SK-MEL-5 (cell line): ENCODE measurements around the gene MTCH1. TPM values are rescaled to one million over a fixed set of nuclear protein-coding genes. Genes with fewer than 3 reads are reported as not detected.

Experiments
- DNase-seq: peaks from one replicate; pipeline ENCODE4 v3.0.0-alpha.2; 2016; ENCODE audit warnings: low read depth, low spot score
- in situ Hi-C: cut with HindIII; loops from 2 replicates; pipeline ENCODE4 v1.10.0; 2016; ENCODE audit warnings: low sequenced_read_pairs, high pct_unique_total_duplicates, low pct_unique_long_range_greater_than_20kb
- polyA plus RNA-seq, 2 experiments: library from polyadenylated mRNA; depleted of rRNA; stranded (reverse); fragments of >200 nt; gene quantifications; 2 replicates each; pipeline ENCODE4 v1.2.3, GENCODE V29; 2015
- total RNA-seq: library from RNA; depleted of rRNA; stranded (reverse); fragments of >200 nt; shearing (Covaris generic); gene quantifications from 2 replicates; pipeline ENCODE4 v1.2.3, GENCODE V29; 2014; rRNA removed

Gene MTCH1, protein sequence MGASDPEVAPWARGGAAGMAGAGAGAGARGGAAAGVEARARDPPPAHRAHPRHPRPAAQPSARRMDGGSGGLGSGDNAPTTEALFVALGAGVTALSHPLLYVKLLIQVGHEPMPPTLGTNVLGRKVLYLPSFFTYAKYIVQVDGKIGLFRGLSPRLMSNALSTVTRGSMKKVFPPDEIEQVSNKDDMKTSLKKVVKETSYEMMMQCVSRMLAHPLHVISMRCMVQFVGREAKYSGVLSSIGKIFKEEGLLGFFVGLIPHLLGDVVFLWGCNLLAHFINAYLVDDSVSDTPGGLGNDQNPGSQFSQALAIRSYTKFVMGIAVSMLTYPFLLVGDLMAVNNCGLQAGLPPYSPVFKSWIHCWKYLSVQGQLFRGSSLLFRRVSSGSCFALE
- 214 and 222 TPM in 2 replicates for total RNA-seq
- 170 and 173 TPM in 2 replicates for polyA plus RNA-seq (2015; cell fraction: cytosol; rRNA removed)
- 241 and 246 TPM in 2 replicates for polyA plus RNA-seq (2015; cell fraction: nucleus; rRNA removed)

DNA sequence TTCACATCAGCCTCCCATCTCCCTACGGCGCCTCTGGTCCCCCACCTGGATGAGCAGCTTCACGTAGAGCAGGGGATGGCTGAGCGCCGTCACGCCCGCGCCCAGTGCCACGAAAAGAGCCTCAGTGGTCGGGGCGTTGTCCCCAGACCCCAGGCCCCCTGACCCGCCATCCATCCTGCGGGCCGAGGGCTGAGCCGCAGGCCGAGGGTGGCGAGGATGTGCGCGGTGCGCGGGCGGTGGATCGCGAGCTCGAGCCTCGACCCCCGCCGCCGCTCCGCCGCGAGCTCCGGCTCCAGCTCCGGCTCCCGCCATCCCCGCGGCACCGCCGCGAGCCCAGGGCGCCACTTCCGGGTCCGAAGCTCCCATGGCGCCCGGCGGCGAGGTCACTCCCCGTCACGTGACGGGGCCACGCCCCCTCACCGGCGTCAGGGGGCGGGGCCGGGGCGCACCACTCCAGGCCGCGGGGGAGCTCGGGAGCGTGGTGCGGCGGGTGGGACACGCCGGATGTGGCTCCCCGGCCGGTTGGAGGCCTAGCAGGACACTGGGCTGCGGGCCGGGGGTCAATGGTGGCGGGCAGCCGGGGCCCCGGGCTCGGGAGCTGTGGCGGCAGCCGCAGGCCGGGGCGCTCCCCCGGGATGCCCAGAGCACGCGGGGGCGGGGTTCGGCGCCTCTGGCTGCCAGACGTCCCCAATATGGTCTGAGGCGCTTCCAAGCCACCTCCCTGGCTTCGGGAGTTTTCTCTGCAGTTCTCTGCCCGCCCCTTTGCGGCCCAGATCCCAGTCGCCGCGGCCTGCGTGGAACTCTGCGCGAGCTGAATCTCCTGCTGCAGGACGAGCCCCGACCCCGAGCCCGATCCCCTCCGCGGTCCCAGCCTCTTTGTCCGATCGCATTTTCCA, at the start of gene MTCH1:
TSS of gene MTCH1 (minus strand) at position 389 of the 896 bp plus-strand sequence. CDS start at position 366, 23 bp downstream.
- in situ Hi-C loops, result no loop called here
- DNase-seq, result peak; percentile 78

DNA sequence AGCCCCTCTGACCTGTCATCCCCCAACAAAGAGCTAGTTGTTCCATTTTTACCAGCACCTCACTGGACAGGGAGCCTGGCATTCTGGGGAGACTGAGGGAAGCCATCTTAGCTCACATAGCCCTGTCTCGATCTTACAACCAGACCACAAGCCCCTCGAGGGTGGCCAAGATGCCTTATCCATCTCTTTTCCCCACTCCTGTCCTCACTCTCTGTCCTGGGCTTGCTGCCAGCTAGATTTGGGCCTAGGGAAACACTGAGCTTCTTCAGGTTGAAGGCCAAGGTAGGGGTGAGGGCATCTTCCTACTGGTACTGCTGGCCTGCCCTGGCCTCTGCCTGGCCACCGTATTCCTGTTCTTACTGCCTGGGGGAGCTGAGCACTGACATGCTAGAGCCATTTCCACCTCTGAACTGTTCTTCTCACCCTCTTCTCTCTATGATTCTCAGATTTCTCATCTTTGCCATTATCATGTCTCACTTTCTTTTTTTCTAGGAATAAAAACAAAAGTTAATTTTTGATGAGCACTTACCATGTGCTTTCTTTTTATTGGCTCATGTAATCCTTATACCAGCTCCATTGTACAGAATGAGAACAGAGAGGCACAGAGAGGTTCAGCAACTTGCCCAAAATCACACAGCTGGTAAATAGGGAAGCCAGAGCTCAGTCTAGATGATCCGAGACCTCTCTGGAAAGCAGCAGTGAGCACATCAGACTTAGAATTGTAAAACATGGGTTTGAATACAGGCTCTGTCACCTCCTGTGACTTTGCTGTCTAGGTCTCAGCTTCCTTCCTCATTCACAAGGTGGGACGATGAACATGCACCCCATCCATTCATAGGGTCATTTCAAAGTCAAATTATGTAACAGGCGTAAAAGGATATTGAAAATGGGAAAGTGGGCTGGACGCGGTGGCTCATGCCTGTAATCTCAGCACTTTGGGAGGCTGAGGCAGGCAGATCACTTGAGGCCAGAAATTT, 48.1 kb upstream of the MTCH1 start:
- in situ Hi-C loops, result no loop called here
- no peak for DNase-seq

DNA sequence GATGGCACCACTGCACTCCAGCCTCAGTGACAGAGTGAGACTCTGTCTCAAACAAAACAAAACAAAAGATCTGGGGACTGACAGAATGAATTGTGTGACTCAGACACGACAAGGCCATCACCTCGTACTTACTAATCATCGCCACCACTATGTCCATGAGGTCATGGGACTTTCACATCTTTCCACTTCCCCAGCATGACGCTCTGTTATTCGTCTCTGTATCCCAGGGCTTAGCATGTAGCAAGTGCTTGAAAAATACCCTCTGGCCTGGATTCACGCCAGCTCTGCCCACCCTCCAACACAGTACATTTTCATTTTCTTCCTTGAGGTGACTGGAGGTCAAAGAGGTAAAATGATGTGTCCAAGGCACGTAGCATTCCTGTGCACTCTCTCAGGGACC, 47.3 kb upstream of the MTCH1 start:
- DNase-seq, result no peak
- in situ Hi-C loops, result no loop called here

DNA sequence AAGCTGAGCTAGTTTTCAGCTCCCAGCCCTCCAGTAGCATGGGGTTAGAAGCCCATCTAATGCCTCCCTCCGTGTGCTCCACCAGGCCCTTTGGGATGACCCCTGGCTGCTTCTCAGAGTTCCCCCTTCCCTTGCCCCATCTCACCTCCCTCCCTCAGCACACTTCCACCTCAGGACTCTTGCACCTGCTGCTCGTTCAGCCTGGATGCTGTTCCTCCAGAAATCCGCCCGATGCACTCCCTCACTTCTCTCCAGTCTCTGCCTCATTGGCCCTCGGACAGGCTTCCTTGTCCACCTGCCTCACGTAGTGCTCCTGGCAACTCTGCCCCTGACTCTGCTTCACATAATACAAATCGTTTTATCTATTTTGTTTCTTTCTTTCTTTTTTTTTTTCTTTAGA, 46.2 kb upstream of the MTCH1 start:
- DNase-seq, result no peak
- in situ Hi-C loops, result no loop called here

DNA sequence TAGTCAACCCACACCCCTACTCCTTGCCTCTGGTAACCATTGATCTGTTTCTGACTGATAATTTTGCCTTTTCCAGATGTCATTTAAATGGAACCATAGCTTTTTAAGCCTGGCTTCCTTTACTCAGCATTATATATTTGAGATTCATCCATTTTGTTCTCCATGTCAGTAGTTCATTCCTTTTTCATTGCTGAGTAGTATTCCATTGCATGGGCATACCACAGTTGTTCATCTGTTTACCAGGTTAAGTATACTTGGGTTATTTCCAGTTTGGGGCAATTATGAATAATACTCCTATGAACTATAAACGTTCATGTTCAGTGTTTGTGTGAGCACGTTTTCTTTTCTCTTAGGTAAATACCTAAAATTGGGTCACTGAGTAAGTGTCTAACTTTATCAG, 44.6 kb upstream of the MTCH1 start:
- DNase-seq, result no peak
- in situ Hi-C loops, result no loop called here

DNA sequence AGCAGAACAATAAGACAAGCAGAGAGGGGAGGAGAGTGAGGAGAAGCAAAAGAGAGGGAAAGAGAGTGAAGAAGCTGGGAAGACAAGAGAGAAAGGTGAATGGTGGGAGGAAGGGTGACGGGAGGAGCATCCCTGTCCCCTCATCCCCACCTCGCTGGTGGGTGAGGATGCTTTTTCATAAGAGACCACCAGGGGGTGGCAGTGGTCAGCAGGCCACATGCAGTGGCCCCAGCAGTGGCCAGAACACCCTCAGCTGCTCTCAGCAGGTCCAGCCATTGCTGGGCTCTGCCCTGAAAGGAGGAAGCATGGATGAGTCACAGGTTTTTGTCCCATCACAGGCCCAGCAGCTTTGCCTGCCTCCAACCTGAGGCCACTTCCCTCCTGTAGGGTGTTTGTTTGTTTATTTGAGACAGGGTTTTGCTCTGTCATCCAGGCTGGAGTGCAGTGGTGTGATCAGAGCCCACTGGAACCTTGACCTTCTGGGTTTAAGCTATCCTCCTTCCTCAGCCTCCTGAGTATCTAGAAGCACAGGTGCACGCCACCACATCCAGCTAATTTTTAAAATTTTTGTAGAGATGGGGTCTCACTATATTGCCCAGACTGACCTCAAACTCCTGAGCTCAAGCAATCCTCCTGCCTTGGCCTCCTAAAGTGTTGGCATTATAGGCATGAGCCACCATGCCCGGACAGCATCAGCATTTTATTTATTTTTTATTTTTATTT, 43.4 kb upstream of the MTCH1 start:
- in situ Hi-C loops, result no loop called here
- peak; percentile 73 for DNase-seq

DNA sequence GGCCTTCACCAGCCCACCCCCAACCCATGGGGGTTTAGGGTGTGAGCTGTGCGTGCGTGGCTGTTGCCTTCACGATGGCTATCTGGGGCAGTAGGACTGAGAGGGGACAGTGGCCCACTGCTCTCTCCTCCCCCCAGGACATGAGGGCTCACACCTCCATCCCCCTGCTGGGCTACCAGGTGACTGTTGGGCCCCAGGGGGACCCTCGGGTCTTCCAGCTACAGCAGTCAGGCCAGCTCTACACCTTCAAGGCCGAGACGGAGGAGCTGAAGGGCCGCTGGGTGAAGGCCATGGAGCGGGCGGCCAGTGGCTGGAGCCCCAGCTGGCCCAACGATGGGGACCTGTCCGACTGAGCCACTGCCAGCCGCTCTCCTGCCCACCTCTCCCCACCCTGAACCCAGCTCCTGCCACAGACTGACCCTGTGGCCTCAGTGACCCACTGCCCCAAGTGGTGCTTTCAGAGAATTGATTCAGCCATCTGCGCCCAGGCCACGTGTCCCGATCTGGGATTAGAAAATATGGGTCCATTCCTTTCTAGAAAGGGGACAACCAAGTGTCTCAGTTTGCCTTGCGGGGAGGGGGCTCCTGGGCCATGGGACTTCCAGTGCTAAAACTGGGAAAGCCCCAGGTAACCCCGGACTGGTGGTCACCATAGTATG, 41.9 kb upstream of the MTCH1 start:
- in situ Hi-C loops, result no loop called here
- no peak for DNase-seq

DNA sequence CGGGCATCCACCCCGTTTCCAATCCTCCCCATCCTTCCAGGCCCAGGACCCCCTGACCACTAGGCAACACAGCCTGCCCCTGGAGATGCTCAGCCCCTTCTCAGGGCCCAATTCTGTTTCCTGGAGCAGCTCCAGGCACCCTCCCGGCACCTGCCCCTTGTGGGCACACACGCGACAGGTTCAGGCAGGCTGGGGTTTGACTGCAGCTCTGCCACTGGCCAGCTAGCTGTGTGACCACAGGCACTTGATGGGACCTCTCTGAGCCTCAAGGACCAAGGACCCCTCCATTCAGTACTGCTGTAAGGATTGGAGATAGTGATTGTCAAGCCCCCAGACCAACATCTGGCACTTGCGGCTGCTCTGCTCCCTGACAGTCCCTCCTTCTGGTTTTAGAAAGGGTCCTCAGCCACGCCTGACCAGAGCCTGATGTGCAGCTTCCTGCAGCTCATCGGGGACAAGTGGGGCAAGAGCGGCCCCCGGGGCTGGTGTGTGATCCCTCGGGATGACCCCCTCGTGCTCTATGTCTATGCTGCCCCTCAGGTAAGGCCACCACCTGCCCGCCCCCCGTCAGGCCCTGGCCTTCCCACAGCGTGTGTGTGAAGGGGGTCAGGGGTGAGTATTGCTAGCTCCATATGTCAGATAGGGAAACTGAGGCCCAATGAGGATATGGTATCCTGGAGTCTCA, 41.2 kb upstream of the MTCH1 start:
- in situ Hi-C loops, result no loop called here
- DNase-seq, result no peak

DNA sequence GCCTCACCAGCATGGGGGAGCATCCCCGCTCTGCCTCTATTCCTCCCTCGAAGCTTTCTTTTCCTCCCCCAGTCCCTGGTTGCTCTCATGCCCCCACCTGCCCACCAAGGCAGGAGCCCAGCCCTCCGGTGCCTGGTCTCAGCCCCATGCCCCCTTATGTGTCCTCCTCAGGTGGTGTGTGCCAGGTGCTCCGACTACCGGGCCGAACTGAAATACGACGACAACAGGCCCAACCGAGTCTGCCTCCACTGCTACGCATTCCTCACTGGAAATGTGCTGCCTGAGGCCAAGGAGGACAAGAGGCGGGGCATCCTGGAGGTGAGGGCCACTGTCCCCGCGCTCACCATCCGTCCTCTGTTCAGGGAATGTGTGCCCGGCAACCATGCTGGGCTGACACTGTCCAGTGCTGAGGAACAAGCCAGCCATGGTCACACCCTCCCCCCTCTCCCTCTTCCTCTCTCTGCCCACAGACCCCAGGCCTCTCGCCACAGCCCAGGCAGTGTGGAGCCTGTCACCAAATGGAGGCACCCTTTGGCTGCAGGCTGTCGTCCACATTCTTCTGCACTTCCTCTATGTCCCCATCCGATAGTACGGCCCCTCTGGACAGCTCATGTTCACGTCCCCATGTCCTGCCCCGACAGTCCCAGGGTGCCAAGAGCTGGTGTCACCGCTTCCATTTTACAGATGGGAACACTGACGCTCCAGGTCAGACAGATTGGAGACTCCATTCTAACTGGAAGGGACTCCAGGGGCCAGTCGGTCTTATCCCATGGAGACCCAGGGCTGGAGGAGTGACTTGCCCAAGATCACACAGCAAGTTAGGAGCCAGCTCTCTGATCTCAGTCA, 39.8 kb upstream of the MTCH1 start:
- DNase-seq, result no peak
- in situ Hi-C loops, result no loop called here

DNA sequence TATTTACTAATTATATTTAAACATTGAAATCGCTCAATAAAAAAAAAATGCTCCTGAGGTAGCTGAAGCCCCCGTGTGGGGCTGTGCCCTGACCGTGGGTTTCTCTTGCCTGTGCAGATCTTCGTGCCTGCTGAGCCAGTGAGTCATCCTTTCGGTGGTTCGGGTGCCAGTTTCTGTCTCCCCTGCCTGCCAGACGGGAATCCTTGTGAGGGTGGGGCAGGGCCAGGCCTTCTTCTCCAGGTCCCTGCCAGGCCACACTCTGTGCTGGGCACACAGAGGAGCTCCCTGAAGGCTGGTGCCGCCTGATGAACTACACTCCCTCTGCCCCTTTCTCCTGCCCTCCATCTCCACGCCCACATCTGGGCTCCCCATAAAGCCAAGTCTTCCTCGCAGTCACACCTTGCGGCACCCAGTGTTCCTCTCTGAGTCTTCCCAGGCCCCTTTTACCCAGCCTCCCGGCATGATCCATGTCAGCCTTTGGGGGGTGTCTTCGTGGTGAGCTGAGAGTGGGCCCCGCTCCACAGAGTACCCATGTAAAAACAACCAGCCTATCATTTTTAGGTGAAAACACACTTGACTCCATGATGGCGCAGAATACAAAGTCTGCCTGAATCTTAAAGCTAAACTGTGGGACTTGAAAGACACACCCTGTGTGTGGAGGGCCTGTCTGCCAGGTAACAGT, 38.8 kb upstream of the MTCH1 start:
- DNase-seq, result no peak
- in situ Hi-C loops, result no loop called here

DNA sequence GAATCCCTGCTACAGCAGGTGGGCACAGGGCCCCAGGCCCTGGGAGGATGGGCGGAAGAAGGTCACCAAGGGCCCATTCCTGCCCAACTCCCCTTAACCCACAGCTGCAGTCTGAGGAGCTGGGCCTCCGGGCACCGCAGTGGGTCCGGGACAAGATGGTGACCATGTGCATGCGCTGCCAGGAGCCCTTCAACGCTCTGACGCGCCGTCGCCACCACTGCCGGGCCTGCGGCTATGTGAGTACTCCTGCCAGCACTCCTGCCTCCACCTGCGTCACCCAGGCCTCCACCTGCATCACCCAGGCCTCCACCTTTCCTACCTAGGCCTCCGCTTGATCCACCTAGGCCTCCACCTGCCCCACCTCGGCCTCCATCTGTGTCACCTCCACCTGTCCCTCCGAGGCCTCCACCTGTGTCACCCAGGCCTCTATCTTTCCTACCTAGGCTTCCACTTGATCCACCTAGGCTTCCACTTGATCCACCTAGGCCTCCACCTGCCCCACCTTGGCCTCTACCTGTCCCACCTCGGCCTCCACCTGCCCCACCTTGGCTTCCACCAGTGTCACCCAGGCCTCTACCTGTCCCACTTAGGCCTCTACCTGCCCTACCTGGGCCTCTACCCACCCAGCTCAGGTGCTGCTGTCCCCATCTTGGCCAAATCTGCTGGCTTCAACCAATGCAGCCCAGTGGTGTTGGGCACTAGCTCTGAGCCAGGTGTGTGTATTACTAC, 36.3 kb upstream of the MTCH1 start:
- in situ Hi-C loops, result no loop called here

DNA sequence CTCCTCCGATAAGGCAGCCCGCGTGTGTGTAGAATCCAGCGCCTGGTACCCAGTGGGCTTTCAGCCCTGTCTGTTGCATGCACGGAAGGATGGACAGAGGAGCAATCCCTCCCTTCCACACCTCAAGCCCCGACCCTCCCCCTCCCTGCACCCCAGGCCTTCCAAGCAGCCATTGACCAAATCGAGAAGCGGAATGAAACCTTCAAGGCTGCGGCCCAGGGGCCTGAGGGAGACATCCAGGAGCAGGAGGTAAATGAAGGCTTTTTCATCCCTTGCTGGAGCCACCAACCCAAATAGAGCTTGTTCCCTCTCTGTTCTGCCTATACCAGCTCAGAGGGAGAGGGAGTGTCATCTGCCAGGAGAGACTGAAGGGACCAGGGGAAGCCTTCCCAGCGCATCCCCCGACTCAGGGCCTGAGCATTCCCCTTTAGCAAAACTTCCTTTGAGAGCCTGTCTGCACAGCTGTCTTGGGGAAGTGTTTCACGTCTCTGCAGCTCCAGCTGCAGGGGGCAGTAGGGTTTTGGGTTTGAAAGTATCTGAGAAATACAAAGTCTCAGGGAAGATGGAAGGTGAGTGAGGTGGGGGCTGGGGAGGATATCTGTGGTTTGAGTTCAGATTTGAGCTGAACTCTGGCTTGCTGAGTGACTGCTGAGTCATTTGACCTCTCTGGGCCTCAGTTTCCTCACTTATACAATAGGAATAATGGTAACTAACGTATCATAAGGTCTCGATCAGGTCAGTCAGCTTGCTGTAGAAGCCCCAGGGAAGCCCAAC, 35.5 kb upstream of the MTCH1 start:
- DNase-seq, result peak; percentile 50
- in situ Hi-C loops, result no loop called here

More for the DNA sequence above, 36.3 kb upstream of the MTCH1 start:
- no peak for DNase-seq

DNA sequence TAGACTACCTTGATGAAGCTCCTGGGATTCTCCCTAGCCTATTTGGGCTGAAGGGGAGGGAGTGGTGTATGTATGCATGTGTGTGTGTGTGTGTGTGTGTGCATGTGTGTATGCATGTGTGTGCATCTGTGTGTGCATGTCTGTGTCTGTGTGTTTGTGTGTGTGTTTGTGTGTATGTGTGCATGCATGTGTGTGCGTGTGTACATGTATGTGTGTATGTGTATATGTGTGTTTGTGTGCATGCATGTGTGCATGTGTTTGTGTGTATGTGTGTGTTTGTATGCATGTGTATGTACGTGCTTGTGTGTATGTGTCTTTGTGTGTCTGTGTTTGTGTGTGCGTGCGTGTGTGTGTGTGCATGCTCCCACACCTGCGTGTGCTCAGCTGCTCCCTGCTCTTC, 34.8 kb upstream of the MTCH1 start:
- in situ Hi-C loops, result no loop called here
- DNase-seq, result no peak
